ENCODE results near the gene KRABD2.
"Not testable (repeated sequence)": the region's sequence is repeated elsewhere in the genome, so short reads cannot be mapped to it uniquely, and the experiment has no call there.

KRABD2 gene

GRCh38 chr17:8394497-8394896, 18.0 kb upstream of the KRABD2 start:
- intact Hi-C loops (cut with DNase I); DNase-seq (ENCODE audit: low spot score); ATAC-seq: not testable (repeated sequence)

GRCh38 chr17:8393470-8394231, 17.1 kb upstream of the KRABD2 start:
- intact Hi-C loops (cut with DNase I) = no loop called here
- ATAC-seq (no peak), DNase-seq (ENCODE audit: low spot score) (no peak)

DNA sequence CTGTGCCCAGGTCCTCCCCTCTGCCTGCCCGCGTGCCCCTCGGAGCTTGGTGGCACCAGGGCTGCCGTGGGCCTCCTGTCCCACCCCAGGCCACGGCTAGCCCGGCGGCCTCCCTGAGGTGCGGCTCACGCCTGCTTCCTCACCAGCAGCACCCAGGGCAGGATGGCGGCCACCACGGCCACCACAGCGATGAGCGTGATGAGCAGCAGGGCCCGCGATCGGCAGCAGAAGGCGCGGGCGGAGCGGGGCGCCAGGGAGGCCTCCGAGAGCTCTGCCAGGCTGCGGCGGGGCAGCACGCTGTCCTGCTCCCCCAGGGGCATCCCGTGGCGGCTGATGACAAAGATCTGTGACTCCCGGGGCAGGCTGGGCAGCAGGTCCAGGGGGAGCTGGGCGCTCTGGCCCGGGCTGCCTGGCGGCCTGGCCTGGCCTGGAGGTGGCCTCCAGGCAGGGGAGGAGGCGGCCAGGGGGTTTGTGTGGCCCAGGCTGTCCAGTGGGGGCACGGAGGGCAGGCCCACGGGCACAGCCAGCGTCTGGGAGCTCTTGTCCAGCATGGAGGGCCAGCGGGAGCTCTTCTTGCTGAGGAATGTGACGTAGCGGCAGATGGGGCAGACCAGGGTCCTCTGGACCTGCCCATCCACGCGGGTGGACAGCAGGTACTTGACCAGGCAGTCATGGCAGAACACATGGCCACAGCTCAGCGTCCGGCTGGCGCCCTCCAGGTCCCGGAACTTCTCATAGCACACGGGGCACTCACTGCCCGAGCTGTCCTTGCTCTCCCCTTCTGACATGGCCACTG, 16.4 kb upstream of the KRABD2 start:
- no peak for ATAC-seq
- DNase-seq (ENCODE audit: low spot score) = peak; percentile 53
- intact Hi-C loops (cut with DNase I) = no loop called here

GRCh38 chr17:8392274-8392673, 15.8 kb upstream of the KRABD2 start:
- no peak for ATAC-seq
- peak; percentile 51 for DNase-seq (ENCODE audit: low spot score)
- intact Hi-C loops (cut with DNase I) = no loop called here

- intact Hi-C loops (cut with DNase I) = no loop called here
- ATAC-seq (no peak), DNase-seq (ENCODE audit: low spot score) (peak; percentile 42)
Measured at GRCh38 chr17:8391711-8392110, 15.2 kb upstream of the KRABD2 start.

- intact Hi-C loops (cut with DNase I) = no loop called here
- no peak for DNase-seq (ENCODE audit: low spot score)
- no peak for ATAC-seq
Measured at GRCh38 chr17:8387914-8388651, 11.6 kb upstream of the KRABD2 start.

- intact Hi-C loops (cut with DNase I) = no loop called here
- DNase-seq (ENCODE audit: low spot score) (peak; percentile 39), ATAC-seq (no peak)
Measured at GRCh38 chr17:8386841-8387240, 10.3 kb upstream of the KRABD2 start.

DNA sequence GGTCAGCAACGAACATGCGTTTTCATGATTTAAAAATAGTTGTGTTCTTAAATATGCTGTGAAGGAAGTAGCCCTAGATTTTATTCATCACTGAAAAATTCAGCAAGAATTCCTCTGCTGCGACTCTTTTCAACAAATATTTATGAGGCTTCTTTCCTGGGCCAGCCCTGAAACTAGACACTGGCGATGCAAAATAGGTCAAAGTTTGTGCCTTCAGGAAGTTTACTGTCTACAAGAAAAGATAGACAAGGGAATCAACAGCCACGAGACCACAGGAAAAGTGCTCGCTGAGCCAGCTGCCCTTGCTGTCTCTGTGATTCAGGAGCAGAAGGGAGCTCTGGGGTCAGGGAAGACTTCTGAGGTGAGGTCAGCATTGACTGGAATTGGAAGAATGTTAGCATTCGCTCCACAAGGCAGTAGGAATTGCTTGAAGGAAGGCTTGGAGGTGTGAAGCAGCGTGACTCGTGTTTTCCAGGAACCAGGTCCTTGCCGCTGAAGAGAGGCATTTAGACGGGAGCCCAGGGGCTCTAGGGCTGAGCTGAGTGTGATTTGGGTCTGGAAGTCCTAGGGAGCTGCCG, 8.4 kb upstream of the KRABD2 start:
- ATAC-seq = no peak
- intact Hi-C loops (cut with DNase I) = no loop called here
- DNase-seq (ENCODE audit: low spot score) = no peak

- DNase-seq (ENCODE audit: low spot score) (peak; percentile 98), ATAC-seq (peak; percentile 97)
- intact Hi-C loops (cut with DNase I) = no loop called here
Measured at GRCh38 chr17:8383143-8383822, 6.8 kb upstream of the KRABD2 start, which contains the start of gene RPL26. Gene RPL26 (minus strand): TSS chr17:8383193. CDS start chr17:8382310, 883 bp downstream.

GRCh38 chr17:8382880-8383142, 6.3 kb upstream of the KRABD2 start:
- no peak for ATAC-seq
- intact Hi-C loops (cut with DNase I) = no loop called here
- DNase-seq (ENCODE audit: low spot score) = no peak

DNA sequence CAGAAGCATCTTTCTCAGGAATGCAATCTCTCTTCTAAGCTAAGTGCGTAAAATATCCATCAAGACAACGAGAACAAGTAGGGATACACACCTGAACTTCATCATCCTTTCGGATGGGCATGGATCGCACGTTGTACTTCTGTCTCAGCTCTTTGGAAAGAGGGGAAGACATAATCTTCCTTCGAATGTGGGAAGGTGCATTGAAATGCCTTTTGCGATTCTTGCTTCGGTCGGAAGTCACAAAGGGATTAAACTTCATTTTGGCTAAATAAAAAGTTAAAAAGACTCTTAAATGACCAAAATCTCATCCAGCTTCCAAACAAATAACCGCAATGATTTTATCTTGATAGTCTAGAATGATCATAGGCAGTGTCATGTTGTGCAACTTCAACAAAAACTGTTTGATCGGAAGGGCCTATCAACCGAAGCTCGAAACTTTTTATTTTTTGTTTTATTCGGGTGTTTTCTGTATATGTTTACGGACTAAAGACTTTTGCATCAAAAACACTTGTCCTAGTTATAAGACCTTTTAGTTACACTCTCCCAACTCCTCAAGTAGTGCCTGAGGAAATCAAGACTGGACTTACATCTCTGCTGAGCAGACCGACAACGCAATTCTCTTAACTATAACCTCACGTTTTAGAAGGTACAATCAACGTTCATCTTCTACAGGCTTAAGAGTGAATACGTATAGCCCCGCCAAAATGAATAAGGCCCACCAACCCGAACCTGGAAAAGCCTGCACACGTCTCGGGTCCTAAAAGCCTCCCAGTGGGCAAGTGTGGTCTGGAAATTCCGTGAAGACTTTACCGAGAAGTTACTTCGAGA, 5.8 kb upstream of the KRABD2 start:
- no peak for ATAC-seq
- DNase-seq (ENCODE audit: low spot score) = no peak
- intact Hi-C loops (cut with DNase I) = no loop called here

DNA sequence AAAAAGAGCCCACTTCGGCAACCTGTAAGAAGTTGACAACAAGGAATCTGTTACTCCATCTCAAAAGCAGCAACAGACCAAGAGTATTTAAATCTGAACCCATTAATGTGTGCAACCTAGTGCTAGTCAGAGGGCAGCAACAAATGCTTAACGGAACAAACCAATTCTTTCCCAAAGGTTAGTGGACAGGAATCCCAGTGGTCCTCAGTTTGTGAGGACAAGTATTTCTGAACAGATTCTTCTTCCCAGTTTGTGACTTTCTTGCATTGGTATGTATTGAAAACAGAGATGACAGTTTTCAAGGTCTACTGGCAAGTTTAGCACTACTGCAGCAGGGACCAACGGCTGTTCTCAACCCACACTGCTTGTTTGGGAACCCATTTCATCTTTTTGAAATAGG, 3.5 kb upstream of the KRABD2 start:
- no peak for DNase-seq (ENCODE audit: low spot score)
- no peak for ATAC-seq
- intact Hi-C loops (cut with DNase I) = no loop called here

GRCh38 chr17:8378117-8378516, 1.6 kb upstream of the KRABD2 start:
- intact Hi-C loops (cut with DNase I); ATAC-seq; DNase-seq (ENCODE audit: low spot score): not testable (repeated sequence)

DNA sequence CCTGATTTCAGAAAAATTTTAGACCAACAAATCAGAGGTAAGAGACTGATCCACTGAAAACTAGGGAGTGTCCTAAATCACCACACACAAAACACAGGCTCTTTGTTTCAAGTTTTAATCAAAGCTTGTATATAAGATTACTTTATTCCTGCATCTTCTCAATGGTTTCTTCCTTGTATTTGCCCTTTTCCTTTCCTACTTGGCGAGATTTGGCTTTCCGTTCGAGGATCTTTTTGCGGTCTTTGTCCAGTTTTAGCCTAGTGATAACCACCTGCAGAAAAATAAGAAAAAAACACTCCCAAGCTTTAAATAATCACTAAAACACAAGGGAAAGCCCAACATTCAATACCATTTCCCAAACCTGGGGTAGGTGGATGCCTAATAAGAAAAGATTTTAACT, 918 bp upstream of the KRABD2 start:
- intact Hi-C loops (cut with DNase I) = no loop called here
- ATAC-seq (no peak), DNase-seq (ENCODE audit: low spot score) (no peak)

DNA sequence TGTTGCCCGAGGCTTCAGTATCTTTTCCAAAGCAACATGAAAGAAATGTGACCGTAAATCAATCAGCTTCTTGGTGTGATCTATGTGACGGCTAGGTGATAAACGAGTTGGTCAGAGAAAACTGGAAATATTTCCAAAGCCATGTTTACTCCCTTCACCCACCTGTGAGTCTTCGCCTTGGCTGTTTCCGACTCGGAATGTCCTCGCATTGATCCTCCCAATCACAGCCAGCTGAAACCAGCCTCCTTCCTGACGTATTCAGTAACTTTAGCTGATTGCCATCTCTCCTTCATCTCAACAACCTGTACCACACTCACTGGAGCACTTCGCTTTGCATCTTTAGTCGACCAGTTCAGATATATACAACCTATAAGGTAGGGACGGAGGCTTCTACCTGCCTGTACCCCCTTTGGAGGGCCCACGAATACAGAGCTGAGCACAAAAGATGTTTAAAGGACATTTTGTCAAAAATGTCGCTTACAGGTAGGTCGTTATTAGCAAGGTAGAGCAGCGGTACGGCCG, 705 bp downstream of the KRABD2 start:
- intact Hi-C loops (cut with DNase I) = no loop called here

GRCh38 chr17:8373856-8374255, 2.6 kb downstream of the KRABD2 start:
- DNase-seq (ENCODE audit: low spot score); ATAC-seq; intact Hi-C loops (cut with DNase I): not testable (repeated sequence)

More for the DNA sequence above, 705 bp downstream of the KRABD2 start:
- no peak for DNase-seq (ENCODE audit: low spot score)
- peak; percentile 56 for ATAC-seq

GRCh38 chr17:8372422-8372821, 4.1 kb downstream of the KRABD2 start:
- intact Hi-C loops (cut with DNase I) = no loop called here
- DNase-seq (ENCODE audit: low spot score) (no peak), ATAC-seq (no peak)

DNA sequence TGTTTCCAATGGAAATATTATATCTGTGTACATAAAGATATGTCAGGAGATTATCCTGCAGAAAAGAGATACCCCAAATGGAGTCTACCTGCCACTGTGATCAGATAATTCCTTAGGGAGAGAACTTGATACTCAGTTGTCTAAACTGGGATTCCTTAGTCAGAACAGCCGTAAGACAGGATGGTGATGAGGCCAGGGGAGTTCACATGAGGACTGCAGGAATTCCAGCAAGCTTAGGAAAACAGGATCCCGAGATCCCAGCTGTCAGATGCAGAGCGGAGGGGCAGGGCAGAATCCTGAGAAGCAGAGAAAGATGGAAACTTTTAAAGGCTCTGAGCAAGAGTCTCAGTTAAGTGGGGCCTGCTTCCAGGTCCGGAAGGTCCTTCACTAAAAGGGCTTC, 4.7 kb downstream of the KRABD2 start:
- intact Hi-C loops (cut with DNase I) = no loop called here
- ATAC-seq (no peak), DNase-seq (ENCODE audit: low spot score) (no peak)
